Epithelial cell of umbilical artery (primary cell): ENCODE data around the gene KIF3A. TPM values are rescaled to one million over a fixed set of nuclear protein-coding genes. Genes with fewer than 3 reads are reported as not detected.

Experiments
- total RNA-seq: library from RNA; depleted of rRNA; stranded (reverse); fragments of >200 nt; gene quantifications from 2 replicates; pipeline ENCODE4 v1.2.3, GENCODE V29; 2014

Gene KIF3A
- total RNA-seq: 11.4 and 14.7 TPM in 2 replicates

DNA sequence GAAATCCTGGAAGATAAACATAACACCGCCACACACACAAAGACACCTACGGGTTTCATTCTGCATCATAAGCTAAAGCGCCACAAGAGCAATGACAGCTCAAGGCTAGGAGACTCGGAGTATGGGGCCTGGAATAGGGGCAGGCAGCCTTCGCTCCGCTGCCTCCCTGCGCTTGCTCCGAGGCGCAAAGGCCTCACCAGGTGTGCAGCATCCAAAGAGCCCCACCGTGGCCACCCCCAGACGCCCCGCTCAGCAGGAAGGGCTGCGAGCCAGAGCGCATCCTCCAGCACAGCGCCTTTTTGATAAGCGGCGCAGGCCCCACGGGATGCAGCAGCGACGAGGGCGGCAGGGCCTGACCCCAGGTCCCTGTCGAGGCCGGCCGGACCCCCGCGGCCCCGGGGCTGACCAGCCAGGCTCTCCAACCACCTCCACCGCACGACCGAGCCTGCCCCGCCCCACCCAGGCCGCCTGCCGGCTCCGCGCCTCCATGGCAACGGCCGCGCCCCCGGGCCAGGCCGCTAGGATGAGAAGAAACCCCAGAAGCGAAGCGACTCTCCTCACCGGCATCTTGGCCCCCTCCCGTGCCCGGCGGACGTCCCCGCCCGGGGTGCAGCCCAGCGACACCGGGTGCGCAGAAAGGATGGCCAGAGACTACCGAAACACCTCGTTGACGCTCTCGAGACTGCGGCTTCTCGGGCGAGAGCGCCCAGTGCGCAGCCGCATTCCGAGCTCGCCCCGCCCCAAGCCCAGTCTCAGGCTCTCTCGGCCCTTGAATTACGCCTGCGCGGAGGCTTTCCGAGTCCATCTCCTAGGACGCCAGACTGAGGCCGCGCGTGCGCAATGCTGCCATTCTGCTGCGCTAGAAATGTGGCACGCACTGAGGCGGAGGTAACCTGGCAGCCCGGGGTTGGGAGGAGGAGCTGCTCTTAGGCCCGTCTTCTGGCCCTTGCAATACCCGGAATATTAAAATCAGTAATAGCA lies at the start of gene KIF3A:
TSS of gene KIF3A (minus strand) at position 694 of the 981 bp plus-strand sequence. CDS start at position 567, 127 bp downstream.

DNA sequence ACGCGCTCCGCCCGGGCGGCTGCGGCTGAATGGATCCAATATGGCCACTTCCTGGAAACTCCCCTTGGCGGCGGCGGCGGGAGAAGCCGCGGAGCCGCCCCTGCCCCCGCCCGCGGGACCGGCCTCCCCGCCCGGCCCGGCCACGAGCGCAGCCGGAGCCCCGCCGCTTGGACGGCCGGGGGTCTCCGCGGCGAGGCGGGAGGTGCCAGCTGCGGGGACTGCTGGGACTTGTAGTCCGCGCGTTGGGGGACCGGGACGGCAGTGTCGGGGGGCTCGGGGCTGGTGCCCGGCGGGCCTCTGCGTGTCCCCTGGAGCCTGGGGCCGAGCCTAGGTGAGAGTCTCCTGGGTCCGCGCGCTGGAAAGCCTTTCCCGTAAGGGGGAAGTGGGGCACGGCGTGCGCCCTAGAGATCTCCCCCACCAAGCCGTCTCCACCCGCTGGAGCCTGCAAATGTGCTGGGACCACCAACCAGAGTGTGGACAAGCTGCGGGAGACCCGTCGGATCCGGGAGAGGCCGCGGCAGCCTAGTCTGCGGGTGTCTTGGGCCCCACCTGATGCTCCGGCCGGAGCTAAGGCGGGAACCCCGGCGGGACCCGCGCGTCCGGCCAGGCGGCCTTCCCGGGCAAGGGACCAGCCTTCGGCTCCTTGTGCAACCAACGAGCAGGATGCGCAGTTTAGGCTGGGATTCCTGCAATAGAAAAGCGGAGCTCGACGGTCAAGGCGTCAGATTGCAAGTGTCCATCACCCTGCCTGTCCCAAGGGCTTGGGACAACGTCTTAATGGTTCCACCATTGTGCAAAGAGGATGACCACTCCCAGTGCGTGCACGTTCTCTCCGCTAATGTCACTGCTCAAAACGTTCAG lies 40.1 kb upstream of the KIF3A start, which contains the start of gene SEPTIN8:
TSS of gene SEPTIN8 (minus strand) at position 31 of the 861 bp plus-strand sequence. CDS start 102 bp downstream, outside the sequence.

DNA sequence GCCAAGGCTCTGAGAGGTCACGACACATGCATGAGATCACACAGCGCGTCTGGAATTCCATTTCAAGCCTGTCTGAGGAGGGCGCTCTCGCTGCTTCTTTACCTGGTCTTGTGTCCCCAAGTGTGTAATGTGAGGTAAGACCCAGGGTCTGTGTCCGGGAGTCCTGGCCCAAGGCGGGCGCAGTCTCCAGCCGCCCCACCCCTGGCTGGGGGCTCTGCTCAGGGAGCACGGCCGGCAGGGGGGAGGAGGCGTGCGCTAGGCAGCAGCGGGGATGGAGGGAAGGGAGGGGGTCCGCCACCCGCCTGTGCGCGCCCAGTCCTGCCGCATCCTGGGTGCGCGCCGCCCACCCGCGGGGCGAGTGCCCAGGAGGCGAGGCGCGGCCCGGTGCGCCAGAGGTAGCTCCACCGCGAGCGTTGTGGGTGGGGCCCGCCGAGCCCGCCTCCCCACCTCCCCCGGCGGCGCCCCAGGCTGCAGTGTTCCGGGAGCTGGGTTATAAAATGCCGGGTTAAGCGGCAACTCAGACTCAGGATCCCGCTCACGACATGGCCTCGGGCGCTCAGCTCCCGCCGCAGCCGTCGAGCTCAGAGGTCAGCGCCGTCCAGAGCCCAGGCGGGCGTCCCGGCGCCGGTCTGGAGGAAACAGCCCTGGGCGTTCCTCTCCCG lies 9.7 kb upstream of the KIF3A start, which contains the start of gene CCNI2:
TSS of gene CCNI2 (plus strand) at position 473 of the 662 bp plus-strand sequence. CDS start at position 543, 70 bp downstream.

DNA sequence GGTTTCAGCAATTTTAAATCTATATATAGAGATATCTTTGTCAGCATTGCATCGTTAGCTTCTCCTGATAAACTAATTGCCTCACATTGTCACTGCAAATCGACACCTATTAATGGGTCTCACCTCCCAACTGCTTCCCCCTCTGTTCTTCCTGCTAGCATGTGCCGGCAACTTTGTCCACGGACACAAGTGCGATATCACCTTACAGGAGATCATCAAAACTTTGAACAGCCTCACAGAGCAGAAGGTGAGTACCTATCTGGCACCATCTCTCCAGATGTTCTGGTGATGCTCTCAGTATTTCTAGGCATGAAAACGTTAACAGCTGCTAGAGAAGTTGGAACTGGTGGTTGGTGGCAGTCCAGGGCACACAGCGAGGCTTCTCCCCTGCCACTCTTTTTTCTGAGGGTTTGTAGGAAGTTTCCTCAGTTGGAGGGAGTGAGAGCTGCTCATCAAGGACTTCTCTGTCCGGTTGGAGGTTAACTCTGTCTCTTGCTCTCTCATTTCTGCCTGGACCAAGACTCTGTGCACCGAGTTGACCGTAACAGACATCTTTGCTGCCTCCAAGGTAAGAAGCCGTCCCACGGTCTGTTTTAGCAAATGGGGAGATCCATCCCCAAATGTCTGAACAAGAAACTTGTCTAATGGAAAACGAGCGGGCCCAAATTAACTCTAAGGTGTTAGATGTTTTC lies 63.3 kb downstream of the KIF3A start, which contains the start of gene IL4:
TSS of gene IL4 (plus strand) at position 51 of the 692 bp plus-strand sequence. CDS start at position 113, 62 bp downstream.

DNA sequence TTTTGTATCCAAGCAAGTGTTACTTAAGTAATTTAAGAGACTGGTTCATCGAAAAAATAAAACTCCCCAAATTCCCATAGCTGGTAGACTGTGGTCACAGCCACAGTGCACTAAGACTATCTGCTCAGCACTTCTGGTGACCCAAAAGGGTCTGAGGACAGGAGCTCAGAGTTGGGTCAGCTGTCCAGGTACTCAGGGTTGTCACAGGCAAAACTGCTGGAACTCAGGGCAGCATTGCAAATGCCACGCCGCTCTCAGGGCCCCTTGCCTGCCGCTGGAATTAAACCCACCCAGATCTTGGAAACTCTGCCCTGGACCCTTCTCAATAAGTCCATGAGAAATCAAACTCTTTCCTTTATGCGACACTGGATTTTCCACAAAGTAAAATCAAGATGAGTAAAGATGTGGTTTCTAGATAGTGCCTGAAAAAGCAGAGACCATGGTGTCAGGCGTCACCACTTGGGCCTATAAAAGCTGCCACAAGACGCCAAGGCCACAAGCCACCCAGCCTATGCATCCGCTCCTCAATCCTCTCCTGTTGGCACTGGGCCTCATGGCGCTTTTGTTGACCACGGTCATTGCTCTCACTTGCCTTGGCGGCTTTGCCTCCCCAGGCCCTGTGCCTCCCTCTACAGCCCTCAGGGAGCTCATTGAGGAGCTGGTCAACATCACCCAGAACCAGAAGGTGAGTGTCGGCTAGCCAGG lies 79.5 kb downstream of the KIF3A start, which contains the start of gene IL13:
TSS of gene IL13 (plus strand) at position 498 of the 705 bp plus-strand sequence. CDS start at position 512, 14 bp downstream.

Other genes starting within 250 kb of the KIF3A start
- 6.2 and 14.4 TPM in 2 replicates for gene IRF1, start 246.8 kb downstream of the KIF3A start, total RNA-seq
- not detected in 2 replicates for gene IL5, start 194.0 kb downstream of the KIF3A start, total RNA-seq
- 9.4 and 16.4 TPM in 2 replicates for gene RAD50, start 180.6 kb downstream of the KIF3A start, total RNA-seq
- gene IL13, start 79.4 kb downstream of the KIF3A start, total RNA-seq: not detected in 2 replicates
- not detected in 2 replicates for gene IL4, start 63.6 kb downstream of the KIF3A start, total RNA-seq
- not detected in 2 replicates for gene CCNI2, start 9.9 kb upstream of the KIF3A start, total RNA-seq
- 44.5 and 68.4 TPM in 2 replicates for gene SEPTIN8, start 39.7 kb upstream of the KIF3A start, total RNA-seq
- not detected in 2 replicates for gene SOWAHA, start 75.8 kb upstream of the KIF3A start, total RNA-seq
- gene SHROOM1, start 93.1 kb upstream of the KIF3A start, total RNA-seq: 5.2 and 7.3 TPM in 2 replicates
- gene GDF9, start 128.9 kb upstream of the KIF3A start, total RNA-seq: under 0.01 TPM in 1 of 2 replicates, not detected in the other
- 89.7 and 151 TPM in 2 replicates for gene UQCRQ, start 129.1 kb upstream of the KIF3A start, total RNA-seq
- not detected in 2 replicates for gene LEAP2, start 136.1 kb upstream of the KIF3A start, total RNA-seq
- 27.0 and 29.3 TPM in 2 replicates for gene AFF4, start 226.1 kb upstream of the KIF3A start, total RNA-seq